Endodermal cell (in vitro differentiated cells): ENCODE results near the gene CTNNAL1. TPM values are rescaled to one million over a fixed set of nuclear protein-coding genes. Genes with fewer than 3 reads are reported as not detected.
A peak's percentile ranks its signal among the peaks of the same experiment; 100 is the strongest.

Source experiments
- DNase-seq: peaks from one replicate; pipeline ENCODE4 v3.0.0-alpha.2; 2017
- H3K27ac ChIP-seq: 2 replicates; pipeline ENCODE4 v1.5.1; 2013; ENCODE audit warnings: mild to moderate bottlenecking, low read depth, low read length, moderate library complexity
- H3K27me3 ChIP-seq: 2 replicates; pipeline ENCODE4 v1.6.1; 2013; ENCODE audit warnings: mild to moderate bottlenecking, low read length, moderate library complexity; ENCODE audit not compliant: insufficient read depth, control insufficient read depth, poor library complexity, severe bottlenecking
- H3K36me3 ChIP-seq: 2 replicates; pipeline ENCODE4 v1.7.0; 2013; ENCODE audit warnings: mild to moderate bottlenecking, low read length, moderate library complexity; ENCODE audit not compliant: control insufficient read depth, insufficient read depth
- H3K4me1 ChIP-seq: one replicate; pipeline ENCODE4 v1.7.0; 2013; ENCODE audit warnings: low read length; ENCODE audit not compliant: control insufficient read depth, insufficient read depth
- H3K4me3 ChIP-seq: 2 replicates; pipeline ENCODE4 v1.5.1; 2013; ENCODE audit warnings: mild to moderate bottlenecking, low read length, moderate library complexity
- H3K9ac ChIP-seq: 2 replicates; pipeline ENCODE4 v1.6.1; 2013; ENCODE audit warnings: mild to moderate bottlenecking, low read length, moderate library complexity; ENCODE audit not compliant: poor library complexity, severe bottlenecking; ENCODE audit errors: extremely low read depth
- H3K9me3 ChIP-seq: 2 replicates; pipeline ENCODE4 v1.6.1; 2013; ENCODE audit warnings: mild to moderate bottlenecking, low read length, moderate library complexity; ENCODE audit not compliant: control insufficient read depth
- H3K27ac Mint-ChIP-seq: 2 replicates; pipeline ENCODE4 v1.8.0; 2020; ENCODE audit warnings: mixed read lengths
- H3K27me3 Mint-ChIP-seq: 2 replicates; pipeline ENCODE4 v1.8.0; 2021; ENCODE audit warnings: mild to moderate bottlenecking, mixed read lengths; ENCODE audit not compliant: insufficient read depth
- H3K36me3 Mint-ChIP-seq: 2 replicates; pipeline ENCODE4 v1.8.0; 2020; ENCODE audit warnings: low read depth, mixed read lengths
- H3K4me1 Mint-ChIP-seq: 2 replicates; pipeline ENCODE4 v1.8.0; 2020; ENCODE audit warnings: mixed read lengths
- H3K4me3 Mint-ChIP-seq: 2 replicates; pipeline ENCODE4 v1.8.0; 2020; ENCODE audit warnings: mild to moderate bottlenecking, moderate library complexity, mixed read lengths
- H3K9me3 Mint-ChIP-seq: 2 replicates; pipeline ENCODE4 v1.8.0; 2020; ENCODE audit warnings: mild to moderate bottlenecking, mixed read lengths
- CTCF ChIP-seq: fragments of 200-600 bp; sonication (generic); conservative IDR thresholded peaks from 2 replicates; pipeline ENCODE4 v1.5.0; 2021; ENCODE audit warnings: antibody characterized with exemption, mild to moderate bottlenecking
- whole genome bisulfite sequencing, 2 experiments: methylation state at CpG; one replicate each; pipeline versions ENCODE4 v1.1.5 to v1.1.7; 2013; ENCODE audit warnings: missing lambda C conversion rate in 2 of 2, mixed read lengths in 1 of 2; ENCODE audit not compliant: insufficient coverage in 1 of 2, insufficient read length in 1 of 2; 5-methylcytosine and 5-hydroxymethylcytosine counted together
- total RNA-seq, 2 donors: library from RNA; stranded (reverse); fragmentation: NEBNext Ultra II Directional in 1 of 2; extraction: Animal tissue kit (Norgen Biotek cat#: 25700) in 1 of 2; gene quantifications; 2 replicates in 1 of 2; 3 replicates in 1 of 2; pipeline ENCODE4 v1.2.1, GENCODE V29; 2021

CTNNAL1 gene
- total RNA-seq, 2 donors from 2014 or later = 80.1 to 82.1 TPM

DNA sequence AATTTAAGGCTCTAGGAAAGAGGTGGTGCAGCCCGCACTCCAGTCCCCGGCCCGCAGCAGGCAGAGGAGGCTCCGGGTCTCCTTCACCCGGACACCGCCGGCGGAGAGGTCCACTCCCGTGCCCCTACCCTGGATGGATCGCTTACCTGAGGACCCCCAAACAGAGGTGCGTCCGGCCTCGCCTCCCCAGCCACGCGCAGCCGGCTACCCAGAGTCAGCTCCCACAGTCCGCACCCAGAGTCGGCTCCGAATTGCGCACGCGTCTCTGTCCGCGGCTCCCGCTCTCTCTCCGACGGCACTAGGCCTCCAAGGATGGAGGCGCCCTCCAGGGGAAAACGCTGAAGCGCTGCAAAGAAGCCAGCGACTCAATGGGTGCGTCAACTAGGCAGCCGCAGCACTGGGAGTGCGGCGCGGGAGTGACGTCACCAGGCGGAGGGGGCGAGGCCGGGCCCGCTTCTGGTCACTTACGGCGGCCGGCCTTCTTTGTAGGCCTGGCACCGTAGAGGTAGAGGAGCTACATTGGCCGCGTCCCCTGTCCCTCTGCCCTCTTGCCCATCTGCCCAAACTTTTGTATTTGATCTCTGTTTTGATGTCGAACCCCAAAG is 79.5 kb downstream of the CTNNAL1 start, which contains the start of gene ELP1:
Gene ELP1 (minus strand): TSS at position 407 of the 605 bp plus-strand sequence. CDS start 2,978 bp downstream, outside the sequence.
- H3K27ac Mint-ChIP-seq = peak within 1 kb of the TSS; percentile 97
- peak within 1 kb of the TSS; percentile 93 for H3K4me3 Mint-ChIP-seq
- peak within 1 kb of the TSS; percentile 83 for H3K9ac ChIP-seq
- peaks cover 14% of the 10 kb centered on the region for H3K36me3 Mint-ChIP-seq
- peak within 1 kb of the TSS; percentile 95 for H3K4me3 ChIP-seq
- no peaks in the 10 kb centered on the region for H3K9me3 ChIP-seq
- H3K4me1 Mint-ChIP-seq = peaks cover 10% of the 10 kb centered on the region
- no peaks in the 10 kb centered on the region for H3K27me3 ChIP-seq
- peak; percentile 97 for DNase-seq
- WGBS, 2 experiments = 0% methylated on average over 31 to 48 of the region's 48 CpGs
- H3K36me3 ChIP-seq = peaks cover 21% of the 10 kb centered on the region
- H3K27me3 Mint-ChIP-seq = no peaks in the 10 kb centered on the region
- TF ChIP-seq CTCF = peak; percentile 45
- no peaks in the 10 kb centered on the region for H3K9me3 Mint-ChIP-seq
- peak within 1 kb of the TSS; percentile 93 for H3K27ac ChIP-seq
- no peaks in the 10 kb centered on the region for H3K4me1 ChIP-seq

DNA sequence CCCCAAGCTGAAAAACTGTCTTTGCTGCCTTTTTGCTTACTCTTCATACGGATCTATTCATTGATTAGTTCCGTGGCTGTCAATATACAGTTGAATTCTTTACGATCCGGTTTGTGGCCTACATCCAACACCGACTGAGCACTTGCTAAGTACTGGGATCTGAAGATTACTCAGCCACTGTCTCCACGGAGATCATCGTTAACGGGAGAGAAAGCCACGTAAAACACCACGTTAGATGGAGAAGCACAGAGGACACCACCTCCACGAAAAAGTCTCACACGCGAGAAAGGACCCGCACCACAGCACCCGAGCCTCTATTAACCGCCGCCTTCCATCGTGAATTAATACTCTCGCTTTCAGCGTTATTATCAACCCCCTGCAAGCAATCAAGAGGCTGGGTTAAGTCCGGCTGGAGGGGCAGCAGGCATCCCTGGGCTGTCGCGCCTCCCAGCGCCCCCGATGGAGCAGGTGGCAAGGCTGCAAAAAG is 80.0 kb downstream of the CTNNAL1 start:
- no peaks in the 10 kb centered on the region for H3K27me3 Mint-ChIP-seq
- TF ChIP-seq CTCF = no peak
- peak overlapping the region; percentile 97 for H3K27ac Mint-ChIP-seq
- H3K27me3 ChIP-seq = no peaks in the 10 kb centered on the region
- H3K36me3 ChIP-seq = peaks cover 17% of the 10 kb centered on the region
- WGBS, 2 experiments = 4 to 7% methylated on average over 11 to 25 of the region's 25 CpGs
- H3K4me3 Mint-ChIP-seq = peak overlapping the region; percentile 93
- H3K4me3 ChIP-seq = peak overlapping the region; percentile 95
- H3K36me3 Mint-ChIP-seq = peaks cover 16% of the 10 kb centered on the region
- peak overlapping the region; percentile 82 for H3K9ac ChIP-seq
- no peaks in the 10 kb centered on the region for H3K9me3 Mint-ChIP-seq
- H3K27ac ChIP-seq = peak overlapping the region; percentile 93
- H3K9me3 ChIP-seq = no peaks in the 10 kb centered on the region
- no peak for DNase-seq
- no peaks in the 10 kb centered on the region for H3K4me1 ChIP-seq
- peaks cover 10% of the 10 kb centered on the region for H3K4me1 Mint-ChIP-seq

DNA sequence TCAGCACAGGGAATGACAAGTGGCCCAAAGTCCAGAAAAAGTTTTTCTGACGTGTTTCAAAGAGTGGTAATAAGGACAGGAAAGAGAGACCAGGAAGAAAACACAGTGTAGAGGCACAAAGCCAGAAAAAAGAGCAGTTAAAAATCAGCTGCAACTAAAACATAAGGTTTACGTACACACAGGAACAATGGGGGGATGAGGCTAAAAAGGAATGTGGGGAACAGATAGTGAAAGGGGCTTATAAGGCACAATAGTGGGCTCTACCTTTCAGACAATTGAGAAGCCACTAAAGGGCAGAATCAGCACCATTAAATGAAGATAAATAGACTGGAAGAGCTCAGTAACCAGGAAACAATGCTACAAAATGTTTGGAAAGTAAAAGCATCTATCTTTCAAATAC is 84.9 kb downstream of the CTNNAL1 start:
- no peak for TF ChIP-seq CTCF
- H3K4me1 ChIP-seq = no peaks in the 10 kb centered on the region
- H3K9ac ChIP-seq = no peak overlapping the region
- H3K4me3 ChIP-seq = no peak overlapping the region
- Mint-ChIP-seq H3K27me3 (no peaks in the 10 kb centered on the region), H3K4me3 (no peak overlapping the region), H3K9me3 (no peaks in the 10 kb centered on the region), H3K4me1 (peaks cover 8% of the 10 kb centered on the region), H3K27ac (no peak overlapping the region), H3K36me3 (peaks cover 47% of the 10 kb centered on the region)
- 97 to 100% methylated on average over 2 of the region's 2 CpGs for WGBS, 2 experiments
- H3K27me3 ChIP-seq = no peaks in the 10 kb centered on the region
- no peak for DNase-seq
- H3K9me3 ChIP-seq = no peaks in the 10 kb centered on the region
- peaks cover 53% of the 10 kb centered on the region for H3K36me3 ChIP-seq
- no peak overlapping the region for H3K27ac ChIP-seq
